GM19455 (cell line): ENCODE results near the gene MDM1.

Experiments
- ATAC-seq: cut with Tn5 transposase; IDR thresholded peaks from one replicate; pipeline ENCODE4 v1.9.1; 2021; ENCODE audit not compliant: unreplicated experiment

Gene MDM1

DNA sequence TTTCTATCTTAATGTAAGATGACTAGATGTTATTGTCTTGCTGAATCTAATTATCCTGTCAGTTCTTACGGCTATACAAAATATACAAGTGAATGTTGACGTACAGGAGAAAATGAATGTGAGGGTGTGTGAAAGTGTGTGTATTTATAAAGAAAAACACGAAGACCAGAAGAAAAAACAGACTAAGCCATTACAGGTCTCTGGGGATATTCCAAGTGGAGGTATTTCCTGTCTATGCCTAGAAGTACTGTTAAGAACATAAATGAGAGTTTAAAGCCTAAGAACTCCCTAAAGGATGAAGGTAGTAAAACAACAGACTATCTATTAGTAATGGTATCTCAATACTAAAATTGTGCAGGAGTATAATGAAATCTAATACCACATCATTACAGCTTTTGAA lies 7.6 kb downstream of the MDM1 start:
- no peak for ATAC-seq

DNA sequence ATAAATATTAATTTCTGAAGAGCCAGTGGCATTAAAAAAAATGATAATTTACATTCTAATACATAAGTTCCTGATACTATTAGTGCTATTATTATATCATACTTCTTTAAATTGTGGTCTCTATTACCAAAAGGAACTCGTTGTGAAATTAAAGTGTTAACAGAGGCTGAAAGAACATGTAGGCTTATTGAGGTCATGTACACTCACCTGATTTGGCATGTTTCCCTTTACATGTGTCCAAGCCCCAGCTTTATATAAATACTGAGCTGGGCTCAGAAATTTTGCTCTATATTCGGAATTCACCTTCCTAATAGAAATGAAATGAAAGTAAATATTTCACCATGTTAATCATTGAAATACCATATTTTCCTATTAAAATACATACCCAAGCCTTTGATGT lies 11.0 kb downstream of the MDM1 start:
- no peak for ATAC-seq

DNA sequence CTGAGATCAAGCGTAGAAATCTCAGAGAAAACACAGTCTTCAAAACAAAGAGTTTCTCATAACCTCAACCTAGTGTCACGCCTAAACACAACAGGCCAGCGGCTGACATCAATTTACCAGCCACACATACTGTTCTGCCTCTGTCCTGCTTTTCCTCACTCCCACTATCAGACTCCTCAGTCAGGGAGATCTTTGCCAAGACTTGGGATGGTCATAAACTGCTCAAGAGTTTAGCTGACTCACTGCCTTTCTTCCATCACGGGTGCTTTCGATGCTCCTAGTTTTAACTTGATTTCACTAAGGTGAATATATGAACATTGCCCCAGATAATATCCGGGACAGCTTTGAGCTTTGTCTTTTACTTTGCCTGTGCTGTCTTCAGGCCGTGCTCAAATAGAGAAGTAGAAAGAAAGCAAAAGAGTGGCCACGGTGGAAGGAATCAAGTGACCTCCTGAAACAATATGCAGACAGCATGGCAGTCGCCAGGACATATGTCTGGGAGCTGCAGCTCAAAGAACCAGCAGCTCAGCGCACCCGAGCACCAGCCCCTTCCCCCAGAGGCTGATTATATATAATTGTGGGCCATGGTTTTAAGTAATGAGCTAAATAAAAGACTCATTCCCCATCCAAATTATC lies 12.1 kb downstream of the MDM1 start:
- ATAC-seq: no peak

DNA sequence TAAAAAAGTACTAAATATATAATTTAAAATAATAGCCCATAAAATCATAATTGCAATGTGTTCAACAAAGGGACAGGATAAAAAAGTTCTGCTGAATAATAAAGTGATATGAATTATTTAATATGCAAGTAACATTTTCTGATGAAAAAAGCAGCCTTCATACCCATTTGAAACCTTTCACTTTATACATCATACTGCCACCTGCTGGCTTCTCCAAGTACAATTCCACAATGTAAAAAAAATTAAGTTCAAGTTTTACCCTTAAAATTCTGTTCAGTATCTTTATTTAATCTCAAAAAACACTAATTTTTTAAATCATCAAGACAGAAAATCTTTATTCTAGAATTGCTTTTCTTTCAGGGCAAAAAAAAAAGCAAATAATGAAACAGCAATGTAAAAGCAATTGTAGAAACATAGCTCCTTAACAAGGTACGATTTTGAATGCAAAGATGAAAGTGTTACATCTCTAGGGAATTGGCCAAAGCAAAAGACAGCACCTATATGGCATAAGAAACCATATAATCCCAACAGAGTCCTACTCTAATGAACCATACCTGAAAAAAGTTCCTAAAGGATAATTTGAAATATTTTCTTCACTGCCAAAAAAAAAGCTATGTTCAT lies 15.0 kb downstream of the MDM1 start:
- ATAC-seq: no peak

DNA sequence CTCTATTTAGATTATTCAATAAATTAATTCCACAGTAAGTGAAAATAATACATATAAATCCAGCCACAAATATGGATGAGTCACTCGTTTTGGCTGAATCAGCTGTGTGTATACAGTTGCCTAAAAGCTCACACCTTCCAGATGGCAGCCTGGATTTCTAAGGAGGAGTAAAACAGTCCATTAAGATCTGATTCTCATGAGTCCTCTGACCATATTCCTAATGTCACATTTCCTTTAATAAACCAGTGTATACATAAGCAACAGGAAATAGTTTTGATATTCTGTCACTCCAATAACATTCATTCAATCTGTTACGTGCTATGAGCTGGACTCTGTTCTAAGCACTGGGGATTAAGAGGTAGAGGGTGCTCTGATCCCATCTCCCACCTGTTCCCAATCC lies 21.8 kb downstream of the MDM1 start:
- ATAC-seq: no peak

DNA sequence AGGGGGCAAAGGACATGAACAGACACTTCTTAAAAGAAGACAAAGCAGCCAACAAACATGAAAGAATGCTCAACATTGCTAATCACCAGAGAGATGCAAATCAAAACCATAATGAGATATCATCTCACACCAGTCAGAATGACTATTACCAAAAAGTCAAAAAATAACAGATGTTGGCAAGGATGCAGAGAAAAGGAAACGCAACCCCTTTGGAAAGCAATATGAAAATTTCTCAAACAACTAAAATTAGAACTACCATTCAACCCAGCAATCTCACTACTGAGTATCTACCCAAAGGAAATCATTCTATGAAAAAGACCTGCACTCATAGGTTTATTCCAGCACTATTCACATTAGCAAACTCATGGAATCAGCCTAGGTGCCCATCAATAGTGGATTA lies 25.6 kb downstream of the MDM1 start:
- no peak for ATAC-seq

DNA sequence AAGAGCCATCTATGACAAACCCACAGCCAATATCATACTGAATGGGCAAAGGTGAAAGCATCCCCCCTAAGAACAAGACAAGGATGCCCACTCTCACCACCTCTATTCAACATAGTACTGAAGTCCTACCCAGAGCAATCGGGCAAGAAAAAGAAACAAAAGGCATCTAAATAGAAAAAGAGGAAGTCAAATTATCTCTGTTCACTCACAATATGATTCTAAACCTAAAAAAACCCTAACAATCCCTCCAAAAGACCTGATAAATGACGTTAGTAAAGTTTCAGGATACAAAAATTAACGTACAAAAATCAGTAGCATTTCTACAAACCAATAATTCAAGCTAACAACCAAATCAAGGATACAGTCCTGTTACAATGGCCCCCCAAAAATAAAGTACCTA lies 26.9 kb downstream of the MDM1 start:
- no peak for ATAC-seq

DNA sequence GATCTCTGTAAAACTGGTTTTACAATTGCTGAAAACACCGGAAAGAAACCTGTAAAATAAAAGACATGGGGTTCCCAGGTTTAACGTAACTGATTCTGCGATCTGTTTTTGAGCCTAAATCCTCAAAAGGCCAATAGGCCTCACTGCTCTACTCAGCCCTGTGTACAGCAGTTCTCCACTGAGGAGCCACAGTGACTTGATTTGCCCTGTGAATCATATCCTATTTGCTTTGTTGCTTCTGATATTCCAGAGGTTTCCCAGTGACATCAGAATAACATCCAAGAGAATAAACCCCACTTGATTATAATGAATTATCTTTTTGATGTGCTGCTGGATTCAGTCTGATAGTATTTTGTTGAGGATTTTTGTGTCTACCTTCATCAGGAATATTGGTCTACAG lies 27.5 kb downstream of the MDM1 start:
- ATAC-seq: no peak

DNA sequence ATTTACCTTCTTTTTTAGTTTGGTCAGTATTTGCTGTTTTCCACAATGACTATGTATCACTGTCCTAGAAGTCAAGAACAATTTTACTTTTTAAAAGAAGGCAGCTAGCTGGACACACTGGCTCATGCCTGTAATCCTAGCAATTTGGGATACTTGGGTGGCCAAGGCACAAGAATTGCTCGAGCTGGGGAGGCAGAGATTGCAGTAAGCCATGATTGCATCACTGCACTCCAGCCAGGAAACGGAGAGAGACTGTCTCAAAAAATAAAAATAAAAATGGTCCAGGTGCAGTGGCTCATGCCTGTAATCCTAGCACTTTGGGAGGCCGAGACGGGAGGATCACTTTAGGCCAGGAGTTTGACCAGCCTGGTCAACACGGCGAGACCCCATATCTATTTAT lies 28.3 kb downstream of the MDM1 start:
- no peak for ATAC-seq

DNA sequence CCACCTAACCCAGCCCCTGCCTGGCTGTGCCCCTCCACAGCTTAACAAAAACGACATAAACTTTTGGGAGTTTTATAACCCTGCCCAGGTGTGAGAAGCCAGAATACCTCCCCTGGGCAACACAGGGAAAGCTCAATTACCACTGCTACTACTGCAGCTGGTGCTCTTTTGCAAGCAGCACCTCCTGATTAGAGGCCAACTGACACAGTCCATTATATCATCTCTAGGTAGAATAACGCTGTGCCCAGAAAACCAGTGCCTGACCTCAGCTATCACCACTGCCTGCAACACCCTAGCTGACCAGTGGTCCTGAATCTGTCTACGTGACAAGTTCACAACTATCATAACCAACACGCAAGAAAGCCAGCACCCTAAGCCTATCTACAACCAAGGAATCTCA lies 34.2 kb downstream of the MDM1 start:
- ATAC-seq: no peak

DNA sequence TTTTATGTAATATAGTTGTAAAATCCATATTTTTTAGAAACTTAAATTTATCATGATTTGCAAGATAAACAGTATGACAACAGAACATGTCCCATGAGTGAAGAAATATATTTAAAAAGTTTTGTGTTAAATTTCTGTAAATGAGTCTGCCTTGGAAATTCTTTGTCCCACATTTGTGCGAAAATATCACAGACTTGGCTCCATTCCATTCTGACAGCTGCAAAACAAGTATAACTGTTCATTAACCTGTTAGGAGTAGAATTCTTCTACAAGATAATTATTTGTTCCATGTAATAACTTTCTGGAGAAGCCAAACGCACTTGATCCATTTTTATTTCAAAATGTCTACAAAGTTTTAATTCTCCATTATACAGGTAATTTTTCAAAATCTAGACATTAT lies 37.9 kb downstream of the MDM1 start:
- ATAC-seq: no peak

DNA sequence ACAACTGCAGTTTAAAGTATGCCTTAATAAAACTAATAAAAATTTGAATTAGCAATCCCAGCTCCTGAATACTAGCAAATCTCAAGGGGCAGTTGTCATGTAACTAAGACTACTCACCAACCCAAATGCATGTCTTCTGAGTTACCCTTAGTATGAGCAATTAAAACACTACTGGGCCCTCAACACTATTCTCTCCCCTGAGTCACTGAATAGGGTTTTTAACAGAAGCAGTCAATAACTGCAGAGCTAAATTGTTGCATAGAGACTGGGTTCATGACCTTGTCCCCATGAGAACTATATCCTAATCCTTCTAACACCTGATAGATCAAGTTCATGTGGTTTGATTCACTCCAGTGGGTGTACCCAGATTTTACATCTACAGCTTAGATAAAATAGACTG lies 38.8 kb downstream of the MDM1 start:
- no peak for ATAC-seq

DNA sequence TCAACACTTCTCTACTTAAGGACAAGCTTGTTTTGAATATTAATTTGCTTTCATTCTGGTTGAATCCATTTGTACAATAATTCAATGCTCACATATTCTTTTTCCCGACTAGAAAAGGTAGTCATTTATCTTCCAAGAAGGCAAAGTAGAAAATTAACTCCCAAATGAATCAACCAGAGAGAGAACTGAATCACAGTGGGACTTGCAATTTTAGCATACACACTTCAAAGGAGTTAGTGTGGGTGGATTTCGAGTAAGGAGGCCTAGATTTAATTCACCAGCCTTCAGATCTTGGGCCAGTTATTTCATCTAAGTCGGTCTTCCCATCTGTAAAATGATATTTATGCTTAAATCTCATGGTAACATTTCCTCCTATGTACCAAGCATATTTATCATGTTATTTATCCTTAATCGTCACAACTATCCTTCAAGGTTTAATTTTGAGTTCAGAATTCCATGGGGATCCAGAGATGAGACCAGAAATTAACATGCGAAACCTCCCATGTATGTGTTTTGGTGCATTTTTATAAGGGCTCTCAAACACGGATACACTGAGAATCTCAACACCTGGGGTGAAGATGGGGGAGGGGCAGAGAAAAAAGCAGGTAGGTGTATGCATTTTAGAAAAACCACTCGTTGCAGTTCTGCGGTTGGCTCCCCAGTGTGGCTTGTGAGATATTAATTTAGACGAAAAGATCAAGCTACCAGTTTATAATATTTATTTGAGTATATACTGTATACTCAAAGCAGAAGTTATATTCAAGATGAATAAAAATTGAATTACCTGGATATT lies 39.8 kb downstream of the MDM1 start:
- ATAC-seq: no peak

DNA sequence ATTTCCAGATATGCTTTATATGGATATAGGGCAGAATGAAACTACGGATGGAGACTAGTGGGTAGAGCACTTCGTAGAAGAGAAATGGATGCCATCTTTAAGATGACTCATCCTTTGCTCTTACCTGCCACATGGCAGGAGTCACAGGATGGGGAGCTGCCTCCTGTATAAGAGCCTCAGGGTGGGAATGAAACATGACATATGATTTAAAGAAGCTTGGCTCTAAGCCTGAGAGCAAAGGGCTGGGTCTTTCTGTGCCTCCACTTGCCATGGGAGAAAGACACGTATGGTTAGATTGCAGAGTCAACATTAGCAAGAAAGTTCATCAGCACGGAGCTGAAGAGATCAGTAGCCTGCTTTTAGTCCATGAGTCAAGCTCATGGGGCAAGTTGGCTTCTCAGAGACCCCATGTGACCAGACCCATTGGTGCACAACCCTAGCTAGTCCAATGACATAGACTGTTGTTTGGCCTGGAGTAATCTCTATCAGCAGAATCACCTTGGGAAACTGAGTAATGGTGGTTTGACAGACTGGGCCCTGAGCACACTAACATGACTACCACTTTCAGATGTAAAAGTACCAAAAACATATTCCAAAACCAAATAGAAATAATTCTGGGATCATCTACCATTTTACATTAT lies 40.6 kb downstream of the MDM1 start:
- no peak for ATAC-seq

DNA sequence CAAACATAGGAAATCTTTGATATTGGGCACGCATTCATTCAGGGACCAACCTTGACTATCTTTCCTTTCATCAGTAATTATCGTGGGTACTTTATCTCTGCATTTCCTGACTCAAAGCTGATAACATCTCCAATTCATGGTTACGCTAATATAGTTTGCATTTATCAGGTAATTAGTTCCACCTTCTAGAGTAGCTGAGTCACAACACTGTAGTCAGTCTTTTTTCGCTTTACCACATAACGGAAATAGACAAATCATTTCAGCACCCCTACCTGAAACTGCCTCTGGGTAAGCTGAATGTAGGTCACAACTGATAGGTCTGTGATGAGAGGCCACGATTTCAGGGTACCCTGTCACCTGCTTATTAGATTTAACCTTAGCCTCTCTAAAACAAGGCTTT lies 42.0 kb downstream of the MDM1 start:
- ATAC-seq: peak; percentile 99

DNA sequence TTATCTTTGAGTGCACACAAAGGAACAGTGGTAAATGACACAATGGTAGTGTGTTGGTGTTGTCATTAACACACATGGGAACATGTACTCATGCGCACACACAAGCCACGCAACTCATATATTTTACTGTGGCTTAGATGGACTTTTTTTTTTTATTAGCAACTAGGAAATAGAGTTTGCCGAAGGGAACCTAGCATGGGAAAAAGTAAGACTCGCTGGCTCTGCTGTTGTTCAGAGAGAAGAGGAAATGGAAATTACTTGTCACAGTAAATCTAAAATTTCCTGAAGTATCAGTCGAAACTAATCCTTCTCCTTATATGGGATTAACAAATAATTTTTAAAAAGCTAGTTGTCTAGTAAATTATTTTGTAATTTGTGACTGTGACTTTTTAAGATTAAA lies 45.1 kb downstream of the MDM1 start:
- ATAC-seq: no peak

DNA sequence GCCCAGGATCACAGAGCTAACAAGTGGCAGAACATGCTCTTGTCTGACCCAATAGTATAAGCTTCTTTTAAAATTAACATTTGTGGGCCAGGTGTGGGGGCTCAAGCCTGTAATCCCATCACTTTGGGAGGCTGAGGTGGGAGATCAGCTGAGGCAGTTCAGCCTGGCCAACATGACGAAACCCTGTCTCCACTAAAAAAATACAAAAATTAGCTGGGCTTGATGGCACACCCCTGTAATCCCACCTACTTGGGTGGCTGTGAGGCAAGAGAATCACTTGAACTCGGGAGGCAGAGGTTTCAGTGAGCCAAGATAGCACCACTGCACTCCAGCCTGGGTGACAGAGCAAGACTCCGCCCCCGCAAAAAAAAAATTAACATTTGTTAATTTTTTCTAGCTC lies 45.8 kb downstream of the MDM1 start:
- ATAC-seq: no peak

DNA sequence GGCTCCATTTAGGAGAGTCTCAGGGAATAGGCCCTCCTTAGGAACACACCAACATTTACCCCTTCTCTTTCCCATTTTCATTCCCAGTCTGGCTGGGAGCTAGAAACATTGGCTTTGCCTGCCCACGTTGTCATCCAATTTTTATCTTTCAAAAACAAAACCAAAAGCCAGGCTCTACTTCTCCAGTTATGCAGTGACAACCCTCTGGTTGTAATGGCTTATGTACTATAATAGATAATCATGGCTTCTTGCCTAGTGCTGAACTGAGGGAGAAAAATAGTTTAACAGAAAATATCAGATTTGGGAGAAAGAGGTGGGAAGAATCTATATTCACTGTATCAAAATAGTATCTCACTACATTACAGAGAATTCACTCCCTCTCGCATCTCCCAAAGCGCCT lies 46.6 kb downstream of the MDM1 start:
- ATAC-seq: no peak

DNA sequence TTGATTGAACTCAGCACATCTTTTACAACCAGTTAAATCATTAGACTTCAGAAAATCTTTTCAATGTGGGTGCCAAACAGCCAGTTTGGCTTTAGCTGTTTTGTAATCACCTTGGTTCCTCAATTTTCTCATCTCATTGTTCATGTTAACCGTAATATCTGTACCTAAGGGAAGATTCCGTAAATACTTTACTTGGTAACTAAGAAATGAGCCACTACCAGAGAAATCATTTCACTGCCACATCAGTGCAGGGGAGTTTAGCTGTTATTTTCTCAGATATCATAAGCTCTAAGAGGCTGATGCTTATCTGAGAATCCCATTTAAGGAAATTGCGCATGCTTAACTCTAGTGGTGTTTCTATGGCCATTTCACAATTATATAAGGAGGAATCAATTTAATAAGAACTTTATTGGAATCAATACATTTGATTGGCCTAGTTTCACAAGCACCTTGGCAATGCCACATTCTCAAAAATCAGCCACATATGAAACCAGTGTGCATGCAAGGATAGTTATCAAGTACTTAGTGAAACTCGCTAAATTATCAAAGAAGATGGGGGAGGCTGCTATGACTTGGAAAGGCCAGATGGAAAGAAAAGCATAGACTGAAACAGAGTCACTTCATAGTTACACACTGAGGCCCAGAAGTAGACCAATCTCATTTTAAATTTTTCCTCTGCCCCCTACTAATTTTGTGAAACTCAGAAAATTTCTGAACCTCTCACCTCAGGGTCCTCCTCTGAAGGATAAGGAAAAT lies 50.7 kb downstream of the MDM1 start:
- ATAC-seq: no peak

DNA sequence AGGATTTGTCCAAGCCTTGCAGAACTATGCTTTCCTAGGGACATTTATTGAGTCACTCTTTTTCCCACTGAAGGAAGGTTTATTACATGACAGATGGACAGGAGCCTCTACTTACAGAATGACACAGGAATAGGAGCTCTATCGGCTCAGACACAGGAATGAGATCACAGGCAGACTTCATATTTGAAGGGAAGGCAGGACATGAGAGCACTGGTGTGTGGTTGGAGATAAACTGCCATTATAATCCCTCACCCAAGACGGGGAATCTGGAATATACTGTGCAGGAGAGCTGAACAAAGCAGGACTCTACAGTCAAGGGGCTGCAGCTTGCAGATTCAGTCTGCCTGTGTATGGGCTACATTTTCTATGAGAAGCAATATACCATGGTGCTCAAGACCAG lies 51.9 kb downstream of the MDM1 start:
- ATAC-seq: no peak
